GM21737 (cell line): ENCODE measurements around the gene DBT.
A peak's percentile ranks its signal among the peaks of the same experiment; 100 is the strongest.
"Not testable (repeated sequence)": the region's sequence is repeated elsewhere in the genome, so short reads cannot be mapped to it uniquely, and the experiment has no call there.

Source experiments
- ATAC-seq: cut with Tn5 transposase; IDR thresholded peaks from one replicate; pipeline ENCODE4 v1.9.1; 2021; ENCODE audit warnings: mild to moderate bottlenecking, moderate library complexity; ENCODE audit not compliant: unreplicated experiment

DBT gene

DNA sequence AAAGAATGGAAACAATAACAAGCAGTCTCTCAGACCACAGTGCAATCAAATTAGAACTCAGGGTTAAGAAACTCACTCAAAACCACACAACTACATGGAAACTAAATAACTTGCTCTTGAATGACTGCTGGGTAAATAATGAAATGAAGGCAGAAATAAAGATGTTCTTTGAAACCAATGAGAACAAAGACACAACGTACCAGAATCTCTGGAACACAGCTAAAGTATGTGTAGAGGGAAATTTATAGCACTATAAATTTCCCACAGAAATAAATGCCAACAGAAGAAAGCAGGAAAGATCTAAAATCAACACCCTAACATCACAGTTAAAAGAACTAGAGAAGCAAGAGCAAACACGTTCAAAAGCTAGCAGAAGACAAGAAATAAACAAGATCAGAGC lies 46.9 kb downstream of the DBT start:
- ATAC-seq: not testable (repeated sequence)

DNA sequence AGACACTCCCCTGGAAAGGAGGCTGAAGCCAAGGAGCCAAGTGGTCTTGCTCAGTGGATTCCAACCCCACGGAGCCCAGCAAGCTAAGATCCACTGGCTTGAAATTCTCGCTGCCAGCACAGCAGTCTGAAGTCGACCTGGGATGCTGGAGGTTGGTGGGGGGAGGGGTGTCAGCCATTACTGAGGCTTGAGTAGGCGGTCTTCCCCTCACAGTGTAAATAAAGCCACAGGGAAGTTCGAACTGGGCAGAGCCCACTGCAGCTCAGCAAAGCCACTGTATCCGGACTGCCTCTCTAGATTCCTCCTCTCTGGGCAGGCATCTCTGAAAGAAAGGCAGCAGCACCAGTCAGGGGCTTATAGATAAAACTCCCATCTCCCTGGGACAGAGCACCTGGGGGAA lies 49.6 kb downstream of the DBT start:
- ATAC-seq: not testable (repeated sequence)

DNA sequence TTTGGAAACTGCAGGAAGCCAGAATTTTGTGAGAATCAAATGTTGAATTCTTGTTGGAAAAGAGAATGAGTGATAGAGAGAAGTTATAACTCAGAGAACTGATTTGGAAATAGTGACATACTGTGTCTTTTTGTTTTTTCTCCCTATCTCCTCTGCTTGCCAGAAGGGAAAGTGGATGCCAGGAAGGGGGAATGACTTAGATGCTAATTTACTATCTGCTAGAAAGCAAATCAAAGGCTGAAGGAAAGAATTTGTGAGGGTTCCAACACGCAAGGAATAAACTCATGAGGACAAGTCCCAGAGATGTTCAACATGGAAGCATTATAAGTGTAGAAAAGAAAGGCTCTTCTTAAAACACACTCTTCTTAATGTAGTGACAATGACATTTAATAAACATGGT lies 51.0 kb downstream of the DBT start:
- no peak for ATAC-seq

DNA sequence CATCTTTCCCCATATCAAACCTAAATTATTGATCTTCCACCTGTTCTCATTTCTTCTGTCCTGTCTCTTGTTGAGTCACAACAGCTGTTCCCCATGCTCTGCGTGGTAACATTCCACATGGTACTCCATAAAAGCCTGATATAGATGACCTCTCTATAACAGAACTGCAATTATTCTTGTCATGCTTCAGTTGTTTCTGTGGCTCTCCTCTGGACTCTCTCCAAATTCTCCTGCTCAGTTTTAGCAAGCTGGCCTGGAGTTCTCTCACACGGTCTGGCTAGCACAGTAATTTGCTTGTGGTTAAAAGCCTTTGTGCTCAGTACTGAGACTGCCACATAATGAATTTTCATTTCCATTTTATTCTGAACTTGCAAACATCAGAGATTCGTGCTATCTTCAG lies 61.0 kb downstream of the DBT start:
- ATAC-seq: no peak

DNA sequence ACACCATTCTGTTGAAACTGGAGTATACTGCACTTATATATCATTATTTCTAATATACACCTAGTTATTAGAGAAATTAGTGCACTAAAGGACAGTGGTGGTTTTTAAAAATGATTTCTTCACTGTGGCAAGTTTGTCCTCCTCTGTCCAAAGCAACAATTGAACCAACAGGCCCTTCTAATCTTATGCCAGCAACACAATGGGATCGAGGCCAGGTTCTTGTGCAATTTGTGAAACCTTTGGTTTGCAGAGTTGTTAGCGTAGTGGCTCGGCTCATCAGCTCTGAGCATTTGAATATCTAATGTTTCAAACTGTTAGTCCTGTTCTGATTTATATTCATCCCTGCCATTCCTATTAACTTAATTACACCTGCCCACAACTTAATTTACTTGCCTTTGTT lies 61.7 kb downstream of the DBT start:
- ATAC-seq: no peak

DNA sequence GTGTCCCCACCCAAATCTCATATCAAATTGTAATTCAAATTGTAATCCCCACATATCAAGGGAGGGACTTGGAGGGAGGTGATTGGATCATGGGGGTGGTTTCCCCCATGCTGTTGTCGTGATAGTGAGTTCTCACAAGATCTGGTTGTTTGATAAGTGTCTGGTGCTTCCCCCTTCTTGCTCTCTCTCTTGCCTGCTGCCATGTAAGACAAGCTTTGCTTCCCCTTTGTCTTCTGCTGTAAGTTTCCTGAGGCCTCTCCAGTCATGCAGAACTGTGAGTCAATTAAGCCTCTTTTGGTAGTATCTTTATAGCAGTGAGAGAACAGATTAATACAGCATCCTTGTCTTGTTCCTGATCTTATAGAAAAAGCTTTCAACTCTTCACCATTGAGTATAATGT lies 65.1 kb downstream of the DBT start:
- peak; percentile 82 for ATAC-seq

DNA sequence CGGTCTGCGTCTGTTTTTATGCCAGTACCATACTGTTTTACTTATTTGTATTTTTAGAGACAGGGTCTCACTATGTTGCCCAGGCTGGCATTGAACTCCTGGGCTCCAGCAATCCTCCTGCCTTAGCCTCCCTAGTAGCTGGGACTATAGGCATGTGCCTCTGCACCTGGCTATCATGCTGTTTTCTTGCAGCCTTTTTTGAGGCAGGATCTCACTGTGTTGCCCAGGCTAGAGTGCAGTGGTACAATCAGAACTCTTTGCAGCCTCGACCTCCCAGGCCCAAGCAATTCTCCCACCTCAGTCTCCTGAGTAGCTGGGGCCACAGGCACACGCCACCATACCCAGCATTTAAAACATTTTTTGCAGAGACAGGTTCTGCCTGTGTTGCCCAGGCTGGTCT lies 66.3 kb downstream of the DBT start:
- ATAC-seq: no peak

DNA sequence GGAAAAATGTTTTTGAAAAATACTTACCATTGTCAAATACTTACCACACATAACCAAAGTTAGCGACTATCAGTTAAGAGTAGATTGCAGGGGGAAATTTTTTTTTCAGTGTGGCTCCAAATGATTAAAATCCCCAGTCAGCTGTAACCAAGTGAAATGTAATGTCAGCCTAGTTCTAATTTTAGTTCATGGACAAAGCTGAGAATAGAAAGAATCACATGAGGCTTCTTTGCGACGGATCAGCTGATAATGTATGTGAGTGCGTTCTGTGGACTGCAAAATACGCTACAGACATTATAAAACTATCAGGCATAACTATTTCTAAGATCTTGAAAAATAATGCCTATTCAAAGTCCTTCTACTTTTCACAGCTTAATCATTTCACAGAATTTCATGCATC lies 71.5 kb downstream of the DBT start, which contains the start of gene LRRC39:
Gene LRRC39, minus strand, starts transcription at position 166 of the 400 bp plus-strand sequence. CDS start 9,740 bp downstream, outside the sequence.
- no peak for ATAC-seq

DNA sequence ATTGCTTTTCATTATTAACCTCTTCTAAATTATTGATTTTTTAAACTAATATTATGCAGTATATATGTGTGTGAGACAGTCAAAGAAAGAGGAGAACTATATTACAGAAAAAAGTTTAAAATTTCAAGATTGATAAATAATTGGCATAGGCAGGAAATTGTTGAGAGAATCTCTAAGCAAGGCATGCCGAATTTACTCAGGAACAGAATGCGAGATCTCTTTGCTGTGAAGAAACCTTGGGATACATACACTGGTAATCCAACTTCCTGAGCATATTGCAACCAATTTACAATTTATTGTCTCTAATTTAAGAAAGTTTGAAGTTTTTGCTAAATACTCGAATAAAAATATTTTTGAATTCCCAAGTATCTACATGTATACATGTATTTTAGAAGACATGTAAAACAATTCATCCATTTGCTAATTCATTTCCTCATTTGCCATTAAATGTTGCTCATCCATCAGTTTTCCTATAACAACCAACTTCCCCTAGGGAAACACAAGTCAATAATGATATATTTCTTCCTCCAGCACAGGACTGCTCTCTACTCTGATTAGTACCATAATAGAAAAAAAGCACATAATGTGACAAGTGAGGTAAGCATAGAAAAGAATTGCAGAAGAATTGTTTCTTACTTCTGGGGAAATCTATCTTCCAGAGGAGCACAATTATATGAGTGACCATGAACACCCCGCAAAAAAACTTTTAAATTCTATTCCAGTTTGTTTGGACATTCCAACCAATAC lies 72.2 kb downstream of the DBT start:
- no peak for ATAC-seq

DNA sequence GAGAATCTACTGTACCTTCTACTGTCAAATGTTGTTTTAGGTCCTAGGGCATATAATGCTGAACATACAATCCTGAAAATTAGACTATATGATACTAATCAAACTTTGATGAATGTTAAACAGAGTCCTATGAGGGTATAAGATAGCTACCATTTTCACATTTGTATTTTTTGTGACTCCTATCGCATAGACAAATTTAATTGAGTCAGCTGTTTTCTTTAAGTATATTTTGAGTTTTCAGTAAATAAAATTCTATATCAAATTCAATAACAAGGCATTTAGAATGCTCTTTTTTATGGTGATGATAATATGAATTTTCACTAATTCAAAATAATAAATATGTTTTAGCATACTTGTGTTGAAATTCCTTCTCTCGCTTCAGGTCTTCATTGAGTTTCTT lies 81.6 kb downstream of the DBT start:
- no peak for ATAC-seq

DNA sequence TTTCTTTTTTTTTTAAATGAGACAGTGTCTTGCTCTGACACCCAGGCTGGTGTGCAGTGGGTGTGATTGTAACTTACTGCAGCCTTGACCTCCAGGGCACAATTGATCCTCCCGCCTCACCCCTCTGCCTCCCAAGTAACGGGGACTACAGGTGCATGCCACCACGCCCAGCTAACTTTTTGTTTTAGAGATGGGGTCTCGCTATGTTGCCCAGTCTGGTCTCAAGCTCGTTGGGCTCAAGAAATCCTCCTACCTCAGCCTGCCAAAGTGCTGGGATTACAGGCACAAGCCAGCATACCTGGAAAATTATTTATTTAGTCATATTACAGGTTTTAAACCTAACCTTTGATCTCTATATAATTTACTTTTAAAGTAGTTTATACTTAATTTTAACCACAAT lies 84.9 kb downstream of the DBT start:
- ATAC-seq: no peak

DNA sequence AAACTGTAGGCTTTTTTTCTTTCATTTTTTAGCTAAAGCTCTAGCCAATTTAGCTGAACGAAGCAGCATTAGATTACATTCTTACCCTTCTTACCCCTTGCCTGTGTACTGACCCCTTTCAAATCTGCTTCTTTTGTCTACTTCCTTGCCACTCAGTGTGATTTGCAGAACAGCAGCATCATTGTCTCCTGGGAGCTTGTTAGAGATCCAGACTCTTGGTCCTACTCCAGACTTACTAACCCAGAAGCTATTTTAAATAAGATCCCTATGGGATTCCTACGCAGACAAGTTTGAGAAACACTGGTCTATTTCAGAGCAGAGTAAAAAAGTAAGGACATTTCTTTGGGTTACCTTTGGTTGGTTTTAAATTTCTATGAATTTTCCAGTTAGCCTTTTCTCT lies 85.4 kb downstream of the DBT start:
- ATAC-seq: no peak

DNA sequence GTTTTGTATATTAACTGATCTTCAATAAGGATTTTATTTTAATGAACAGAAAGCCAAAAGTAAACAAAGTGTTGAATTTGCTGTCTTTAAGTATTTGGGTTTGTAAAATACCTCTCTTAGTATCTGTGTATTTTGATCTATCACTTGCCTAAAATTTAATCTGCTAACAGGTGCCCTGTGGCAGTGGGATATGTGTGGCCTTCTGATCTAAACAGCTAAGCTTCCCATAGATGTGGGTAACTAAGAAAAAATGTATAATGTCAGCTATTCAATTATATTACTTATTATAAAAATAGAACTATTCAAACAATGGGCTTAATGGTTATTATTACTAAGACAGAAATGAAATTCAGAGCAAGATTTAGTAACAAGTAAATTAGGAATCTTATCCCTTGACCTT lies 86.8 kb downstream of the DBT start:
- ATAC-seq: no peak

DNA sequence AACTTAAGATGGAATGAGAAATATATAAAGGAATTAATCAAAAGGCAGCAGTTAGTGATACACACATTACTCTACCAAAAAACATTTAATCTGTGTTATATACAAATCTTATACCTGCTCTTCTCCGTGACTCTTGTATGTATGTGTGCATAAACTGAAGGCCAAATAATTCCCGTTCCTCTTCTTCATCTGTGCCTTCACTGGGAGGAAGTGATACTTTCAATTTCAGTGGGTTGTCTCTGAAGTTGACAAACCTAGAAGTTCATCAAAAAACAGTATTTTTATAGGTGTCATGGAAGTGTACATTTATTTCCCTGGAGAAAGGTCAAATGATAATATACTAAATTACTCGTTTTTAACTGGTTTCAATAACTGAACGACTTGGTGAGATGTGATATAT lies 97.4 kb downstream of the DBT start:
- peak; percentile 78 for ATAC-seq

DNA sequence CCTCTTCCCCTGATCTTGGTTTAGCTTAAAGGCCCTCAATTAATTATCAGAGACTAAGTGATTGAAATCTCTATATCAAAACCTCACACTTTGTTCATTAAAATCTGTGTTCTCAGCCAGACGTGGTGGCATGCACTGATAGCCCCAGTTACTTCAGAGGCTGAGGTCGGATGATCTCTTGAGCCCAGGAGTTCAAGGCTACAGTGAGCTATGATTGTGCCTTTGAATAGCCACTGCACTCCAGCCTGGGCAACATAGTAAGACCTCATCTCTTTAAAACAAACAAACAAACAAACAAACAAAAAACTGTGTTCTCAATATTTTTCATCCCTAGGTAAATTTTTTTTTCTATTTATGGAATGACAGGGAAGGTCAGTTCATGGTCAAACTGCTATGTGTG lies 98.0 kb downstream of the DBT start:
- ATAC-seq: no peak

DNA sequence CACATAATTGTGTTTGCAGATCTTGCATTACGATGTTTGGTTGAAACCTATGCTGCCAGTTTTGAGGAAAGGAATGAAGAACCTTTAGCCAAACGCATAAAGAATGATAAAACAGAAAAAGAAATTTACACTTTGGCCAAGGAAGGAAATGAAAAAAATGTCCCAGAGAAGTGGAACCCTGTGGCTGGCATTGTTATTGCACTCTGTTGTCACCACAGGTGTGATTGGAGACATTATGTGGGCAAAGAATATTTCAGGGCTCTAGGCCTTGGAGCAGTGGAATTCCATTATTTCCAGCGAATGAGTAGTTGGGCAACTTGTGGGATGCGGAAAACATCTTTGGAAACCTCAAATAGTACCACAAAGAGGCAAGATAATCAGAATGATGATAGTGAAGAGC lies 101.8 kb downstream of the DBT start:
- ATAC-seq: no peak

DNA sequence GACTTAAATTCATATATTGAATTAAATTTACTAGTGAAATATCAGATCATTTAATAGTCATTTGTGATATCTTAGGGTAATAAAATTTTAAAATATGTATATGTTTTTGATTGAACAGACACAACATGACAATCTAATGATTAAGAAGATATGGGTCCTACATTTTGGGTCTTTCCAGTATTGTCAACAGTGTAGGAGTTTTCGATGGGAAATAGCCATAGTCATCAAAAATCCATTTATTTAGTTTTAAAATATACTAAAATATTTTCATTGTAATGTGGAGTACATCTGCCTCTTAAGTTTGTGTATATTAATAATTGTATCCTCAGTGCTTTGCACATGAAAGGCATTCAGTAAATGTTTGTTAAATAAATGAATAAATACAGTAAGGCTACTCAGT lies 102.7 kb downstream of the DBT start:
- no peak for ATAC-seq

DNA sequence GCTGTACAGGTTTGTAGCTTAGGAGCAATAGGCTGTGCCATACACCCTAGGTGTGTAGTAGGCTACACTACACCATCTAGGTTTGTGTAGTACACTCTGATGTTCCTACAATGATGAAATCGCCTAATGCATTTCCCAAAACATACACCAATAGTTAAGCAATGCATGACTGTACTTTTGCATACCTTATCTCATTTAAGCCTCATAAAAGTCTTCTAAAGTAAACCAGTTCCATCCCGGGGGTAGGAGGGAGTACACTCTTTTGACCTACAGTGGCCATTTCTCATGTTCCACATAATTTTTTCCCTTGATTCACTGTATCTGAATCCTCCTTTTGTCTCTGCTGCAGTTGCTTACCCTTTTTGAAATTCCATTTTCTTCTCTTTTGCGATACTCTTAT lies 104.5 kb downstream of the DBT start:
- no peak for ATAC-seq

DNA sequence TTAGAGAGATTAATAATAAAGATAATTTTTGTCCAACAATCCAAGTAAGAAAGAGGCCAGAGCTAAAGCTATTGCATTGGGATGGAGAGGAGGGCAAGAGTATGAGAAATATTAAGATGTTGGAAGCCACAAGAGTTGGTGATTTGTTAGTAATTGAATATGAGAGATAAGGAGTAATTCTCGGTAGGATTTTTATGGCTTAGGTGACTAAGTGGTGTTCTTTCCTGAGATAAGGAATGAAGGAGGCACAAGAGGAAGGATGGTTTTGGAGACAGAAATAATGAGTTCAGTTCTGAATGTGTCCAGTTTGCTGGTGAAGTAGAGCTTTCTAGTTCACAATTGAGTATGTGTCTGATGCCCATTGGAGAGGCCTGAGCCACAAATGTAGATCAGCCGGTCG lies 107.3 kb downstream of the DBT start:
- ATAC-seq: no peak

DNA sequence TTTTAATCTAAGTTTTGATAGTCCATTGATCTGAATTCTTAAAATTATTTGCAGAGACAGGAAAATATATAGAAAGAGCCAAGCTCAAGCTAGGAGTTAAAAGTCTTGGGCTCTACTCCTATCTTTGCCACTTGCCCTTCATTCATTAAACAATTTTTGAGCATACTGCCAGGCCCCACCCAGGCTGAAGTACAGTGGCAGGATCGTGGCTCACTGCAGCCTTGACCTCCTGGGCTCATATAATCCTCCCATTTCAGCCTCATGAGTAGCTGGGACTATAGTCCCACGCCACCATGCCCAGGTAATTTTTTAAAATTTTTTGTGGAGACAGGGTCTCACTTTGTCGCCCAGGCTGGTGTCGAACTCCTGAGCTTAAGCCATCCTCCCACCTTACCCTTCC lies 108.4 kb downstream of the DBT start:
- no peak for ATAC-seq

DNA sequence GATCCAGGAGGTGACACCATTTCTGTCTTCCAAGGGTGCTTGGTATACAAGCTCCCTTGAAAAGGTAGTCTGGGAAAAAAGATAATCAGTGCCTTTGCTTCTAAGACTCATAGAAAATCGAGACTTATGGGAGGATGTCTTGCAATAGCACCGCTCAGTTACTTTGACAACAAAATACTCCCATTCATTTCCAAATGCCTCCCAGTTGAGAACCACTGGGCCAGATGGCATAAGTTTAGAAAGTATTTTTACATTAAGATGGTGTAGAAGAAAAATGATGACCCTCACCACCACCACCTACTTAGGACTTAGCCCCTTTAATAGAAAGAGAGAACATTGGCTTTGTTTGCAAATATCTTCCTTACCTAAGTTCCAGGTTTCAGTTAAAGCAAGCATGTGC lies 112.0 kb downstream of the DBT start:
- ATAC-seq: no peak
